HG03159 (cell line): ENCODE data around the gene PAQR8.

Experiments used
- ATAC-seq: cut with Tn5 transposase; IDR thresholded peaks from one replicate; pipeline ENCODE4 v1.9.1; 2021; ENCODE audit warnings: mild to moderate bottlenecking, moderate library complexity; ENCODE audit not compliant: unreplicated experiment

The PAQR8 gene

GRCh38 chr6:52346503-52346902 lies 15.4 kb upstream of the PAQR8 start:
- no peak for ATAC-seq

- no peak for ATAC-seq
Measured at GRCh38 chr6:52347818-52348217, 14.1 kb upstream of the PAQR8 start.

DNA sequence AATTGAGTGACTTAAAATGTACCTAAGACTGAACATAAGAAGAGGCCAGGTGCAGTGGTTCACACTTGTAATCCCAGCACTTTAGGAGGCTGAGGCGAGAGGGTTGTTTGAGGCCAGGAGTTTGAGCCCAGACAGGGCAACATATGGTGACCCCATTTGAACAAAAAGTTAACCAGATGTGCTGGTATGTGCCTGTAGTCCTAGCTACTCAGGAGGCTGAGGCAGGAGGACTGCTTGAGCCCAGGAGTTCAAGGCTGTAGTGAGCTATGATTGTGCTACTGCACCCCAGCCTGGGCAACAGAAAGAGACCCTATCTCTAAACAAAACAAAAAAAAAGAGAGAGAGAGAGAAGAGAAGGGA lies 10.1 kb upstream of the PAQR8 start:
- ATAC-seq: no peak

GRCh38 chr6:52352239-52353018 lies 9.5 kb upstream of the PAQR8 start:
- peak; percentile 86 for ATAC-seq

- no peak for ATAC-seq
Measured at GRCh38 chr6:52356017-52356416, 5.9 kb upstream of the PAQR8 start.

DNA sequence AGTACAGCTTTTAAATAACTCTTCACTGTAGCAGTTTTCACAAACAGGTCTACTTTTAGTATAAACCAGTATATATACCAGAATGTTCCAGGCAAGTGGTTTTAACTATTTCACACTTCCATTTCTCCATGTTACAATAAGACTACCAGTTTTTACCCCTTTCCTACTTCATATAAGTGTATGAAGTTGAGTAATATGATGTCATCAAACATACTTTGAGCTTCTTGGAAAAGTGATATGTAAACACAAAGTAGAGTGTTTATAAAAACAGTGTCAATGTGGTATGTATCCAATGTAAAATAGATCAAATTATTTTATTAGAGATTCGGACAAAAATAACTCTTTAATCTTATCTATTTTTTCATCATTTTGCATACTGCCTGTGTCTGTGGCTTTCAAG lies 2.5 kb upstream of the PAQR8 start:
- ATAC-seq: no peak

GRCh38 chr6:52360028-52360427 lies 1.9 kb upstream of the PAQR8 start:
- no peak for ATAC-seq

DNA sequence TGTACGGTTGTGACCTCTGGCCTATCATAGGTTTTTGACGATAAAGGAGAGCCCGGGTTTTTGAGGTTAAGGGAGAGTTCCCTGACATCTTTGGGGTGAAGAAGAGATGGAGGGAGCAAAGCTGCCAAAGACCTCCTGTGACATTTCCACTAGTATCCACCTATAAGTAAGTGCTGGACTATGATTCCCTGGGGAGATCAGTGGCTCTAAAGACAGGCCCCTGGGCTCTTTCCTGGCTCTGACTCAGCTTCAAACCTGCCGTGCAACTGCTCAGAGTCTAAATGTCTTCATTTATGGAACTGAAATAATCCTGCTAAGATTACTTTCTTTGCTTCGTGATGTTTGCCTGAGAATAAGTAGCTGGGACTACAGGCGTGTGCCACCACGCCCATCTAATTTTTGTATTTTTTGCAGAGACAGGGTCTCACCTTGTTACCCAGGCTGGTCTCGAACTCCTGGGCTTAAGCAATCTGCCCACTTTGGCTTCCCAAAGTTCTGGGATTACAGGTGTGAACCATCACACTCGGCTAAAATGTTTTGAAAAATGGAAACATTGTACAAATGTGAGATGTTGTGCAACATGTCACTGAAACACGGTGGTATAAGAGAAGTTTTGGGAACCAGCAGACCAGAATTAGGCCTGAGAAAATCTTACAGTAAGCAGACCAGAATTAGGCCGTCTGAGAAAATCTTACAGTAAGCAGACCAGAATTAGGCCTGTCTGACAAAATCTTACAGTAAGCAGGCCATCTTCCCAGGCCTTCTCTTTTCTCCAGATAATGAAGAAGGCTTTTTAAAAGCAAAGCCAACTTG lies 1.1 kb upstream of the PAQR8 start:
- ATAC-seq: no peak

DNA sequence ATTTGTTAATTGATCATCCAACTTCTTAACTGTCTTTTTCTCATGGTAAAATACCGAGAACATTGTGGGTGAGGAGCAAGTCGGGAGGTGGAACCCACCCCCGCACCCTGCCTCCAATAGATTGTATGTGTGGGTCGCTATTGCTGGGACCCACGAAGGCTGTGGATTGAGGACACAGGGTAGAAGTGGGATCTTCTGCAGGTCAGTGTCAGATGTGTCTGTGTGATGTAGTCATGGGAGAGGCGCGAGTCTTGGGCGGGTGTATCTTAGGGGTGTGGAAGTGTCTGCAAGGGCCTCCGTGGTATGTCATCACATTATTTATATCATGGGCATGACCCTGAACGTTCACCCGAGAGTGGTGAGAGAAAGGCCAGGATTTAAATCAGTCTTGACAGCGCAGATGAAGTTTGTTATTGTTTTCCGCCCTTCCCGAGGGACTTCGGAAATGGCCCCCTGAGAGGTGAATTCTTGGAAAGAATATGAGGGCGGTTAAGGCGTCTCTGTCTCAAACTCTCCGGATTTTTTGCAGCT lies 472 bp upstream of the PAQR8 start:
- ATAC-seq: peak; percentile 10

- ATAC-seq: peak; percentile 45
Measured at GRCh38 chr6:52362443-52363227, 684 bp downstream of the PAQR8 start.

- no peak for ATAC-seq
Measured at GRCh38 chr6:52363228-52363867, 1.4 kb downstream of the PAQR8 start.

- no peak for ATAC-seq
Measured at GRCh38 chr6:52364480-52365166, 2.7 kb downstream of the PAQR8 start.

- ATAC-seq: no peak
Measured at GRCh38 chr6:52365317-52365716, 3.4 kb downstream of the PAQR8 start.

- no peak for ATAC-seq
Measured at GRCh38 chr6:52365866-52366540, 4.1 kb downstream of the PAQR8 start.

DNA sequence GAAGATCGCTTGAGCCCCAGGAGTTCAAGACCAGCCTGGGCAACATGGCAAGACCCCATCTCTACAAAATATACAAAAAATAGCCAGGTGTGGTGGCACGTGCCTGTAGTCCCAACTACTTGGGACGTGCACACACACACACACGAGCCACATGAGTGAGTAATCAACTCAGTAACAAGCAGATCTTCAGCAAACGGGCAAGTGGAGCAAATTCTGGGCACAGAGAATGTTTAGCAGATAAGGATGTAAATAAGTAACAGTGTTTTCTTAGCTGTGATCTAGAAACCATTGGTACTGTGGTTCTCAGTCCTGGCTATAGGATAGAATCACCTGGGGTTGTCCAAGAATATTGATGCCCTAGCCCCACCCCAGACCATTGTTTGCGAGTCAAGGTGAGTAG lies 6.1 kb downstream of the PAQR8 start:
- no peak for ATAC-seq

- no peak for ATAC-seq
Measured at GRCh38 chr6:52369234-52369633, 7.3 kb downstream of the PAQR8 start.

- ATAC-seq: no peak
Measured at GRCh38 chr6:52371656-52372191, 9.8 kb downstream of the PAQR8 start.

DNA sequence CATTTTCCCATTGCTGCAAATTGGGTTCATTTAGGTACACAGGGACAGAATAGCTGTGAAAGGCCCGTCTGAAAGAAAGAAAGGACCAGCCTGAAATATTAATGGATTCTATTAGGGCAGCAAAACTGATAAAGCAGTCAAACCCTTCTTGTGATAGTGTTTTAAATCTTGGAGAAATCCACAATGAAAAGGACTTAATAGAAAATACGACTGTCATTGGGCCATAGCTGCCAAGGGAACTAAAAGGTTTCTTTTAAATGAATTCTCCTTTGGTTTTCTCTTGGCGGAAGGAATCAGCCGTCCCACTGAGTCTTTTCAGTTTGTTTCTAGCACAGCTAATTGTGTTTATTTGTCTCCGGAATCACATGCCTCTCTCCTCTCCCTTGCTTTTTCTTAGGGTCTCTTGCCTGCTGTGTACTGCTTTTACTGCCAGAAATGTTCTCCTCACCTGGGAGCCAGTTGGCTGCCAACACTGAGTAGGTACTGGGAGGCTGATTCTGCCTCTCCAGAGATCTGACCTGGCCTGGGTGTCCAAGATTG lies 11.3 kb downstream of the PAQR8 start:
- no peak for ATAC-seq

DNA sequence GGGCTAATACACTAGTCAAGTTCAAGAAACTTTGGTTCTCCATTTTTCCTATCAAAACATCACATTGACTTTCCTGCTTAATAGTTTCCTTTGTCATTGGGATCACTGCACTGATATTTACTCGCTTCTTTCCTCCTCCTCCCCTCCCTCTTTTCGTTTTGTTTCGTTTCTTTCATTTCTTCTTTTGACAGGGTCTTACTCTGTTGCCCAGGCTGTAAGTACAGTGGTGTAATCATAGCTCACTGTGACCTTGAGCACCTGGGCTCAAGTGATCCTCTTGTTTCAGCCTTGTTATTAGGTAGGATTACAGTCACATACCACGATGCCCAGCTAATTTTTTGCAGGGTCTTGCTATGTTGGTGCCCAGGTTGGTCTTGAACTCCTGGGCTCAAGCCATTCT lies 12.3 kb downstream of the PAQR8 start:
- no peak for ATAC-seq
